Hematopoietic multipotent progenitor cell treated with erythropoietin and hydrocortisone succinate and interleukin-3 and kit ligand, for 8 days (in vitro differentiated cells): ENCODE results near the gene CCDC148.
"Not testable (repeated sequence)": the region's sequence is repeated elsewhere in the genome, so short reads cannot be mapped to it uniquely, and the experiment has no call there.

Experiments used
- DNase-seq: peaks from one replicate; pipeline ENCODE4 v3.0.0-alpha.2; 2015

The CCDC148 gene

DNA sequence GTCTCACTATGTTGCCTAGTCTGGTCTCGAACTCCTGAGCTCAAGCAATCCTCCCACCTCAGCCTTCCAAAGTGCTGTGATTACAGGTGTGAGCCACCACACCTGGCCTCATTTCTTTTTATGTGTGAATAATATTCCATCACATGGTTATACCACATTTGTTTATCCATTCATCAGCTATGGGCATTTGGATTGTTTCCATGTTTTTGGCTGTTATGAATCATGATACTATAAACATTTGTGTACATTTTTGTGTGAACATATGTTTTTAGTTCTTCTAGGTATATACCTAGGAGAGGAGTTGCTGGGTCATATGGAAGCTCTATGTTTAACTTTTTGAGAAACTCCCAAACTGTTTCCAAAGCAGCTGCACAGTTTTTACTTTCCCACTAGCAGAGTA is 24.6 kb upstream of the CCDC148 start:
- no peak for DNase-seq

GRCh38 chr2:158478816-158479215 is 22.3 kb upstream of the CCDC148 start:
- no peak for DNase-seq

GRCh38 chr2:158478237-158478636 is 21.7 kb upstream of the CCDC148 start:
- DNase-seq, result no peak

GRCh38 chr2:158477202-158477601 is 20.6 kb upstream of the CCDC148 start:
- no peak for DNase-seq

- not testable (repeated sequence) for DNase-seq
These were observed 18.0 kb upstream of the CCDC148 start for GRCh38 chr2:158474526-158475011.

DNA sequence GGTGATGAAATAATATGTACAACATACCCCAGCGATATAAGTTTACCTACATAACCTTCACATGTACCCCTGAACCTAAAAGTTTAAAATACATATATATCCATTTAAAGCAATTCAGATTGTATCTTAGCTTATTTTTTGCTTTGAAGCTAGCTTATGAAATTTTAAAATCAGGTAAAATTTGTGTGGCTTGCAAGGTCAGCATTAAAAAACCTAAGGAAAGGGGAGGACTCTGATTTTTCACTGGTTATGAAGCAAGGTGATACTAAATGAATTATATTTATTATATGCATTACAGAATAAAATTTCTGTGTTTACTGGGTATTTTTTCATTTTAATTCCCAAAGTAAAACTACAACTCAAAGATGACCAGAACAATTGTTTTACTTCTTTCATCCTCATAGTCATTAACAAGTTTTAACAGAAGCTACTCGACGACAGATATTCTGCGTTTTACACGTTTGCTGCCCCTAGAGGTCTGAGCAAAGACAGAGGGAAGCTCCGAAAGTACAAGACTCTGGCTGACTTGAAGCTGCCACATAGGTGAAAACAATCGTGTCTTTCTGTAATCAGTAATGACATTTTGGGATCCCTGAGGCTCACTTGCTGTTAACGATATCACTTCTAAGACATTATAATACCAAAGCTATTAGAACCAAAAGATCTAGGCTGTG is 17.3 kb upstream of the CCDC148 start:
- DNase-seq, result no peak

DNA sequence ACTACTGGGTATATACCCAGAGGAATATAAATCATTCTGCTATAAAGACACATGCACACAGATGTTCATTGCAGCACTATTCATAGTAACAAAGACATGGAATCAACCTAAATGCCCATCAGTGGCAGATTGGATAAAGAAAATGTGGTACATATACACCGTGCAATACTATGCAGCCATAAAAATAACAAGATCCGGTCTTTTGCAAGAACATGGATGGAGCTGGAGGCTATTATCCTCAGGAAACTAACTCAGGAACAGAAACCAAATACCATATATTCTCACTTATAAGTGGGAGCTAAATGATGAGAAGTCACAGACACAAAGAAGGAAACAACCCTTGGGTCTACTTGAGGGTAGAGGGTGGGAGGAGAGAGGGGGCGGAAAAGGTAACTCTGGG is 16.7 kb upstream of the CCDC148 start:
- not testable (repeated sequence) for DNase-seq

- not testable (repeated sequence) for DNase-seq
These were observed 16.3 kb upstream of the CCDC148 start for GRCh38 chr2:158472829-158473228.

GRCh38 chr2:158467248-158467647 is 10.7 kb upstream of the CCDC148 start:
- DNase-seq, result no peak

- DNase-seq, result peak; percentile 55
These were observed 8.1 kb upstream of the CCDC148 start for GRCh38 chr2:158464426-158465281.

GRCh38 chr2:158463496-158464095 is 7.0 kb upstream of the CCDC148 start:
- no peak for DNase-seq

- peak; percentile 29 for DNase-seq
These were observed 4.2 kb upstream of the CCDC148 start for GRCh38 chr2:158460632-158461297.

DNA sequence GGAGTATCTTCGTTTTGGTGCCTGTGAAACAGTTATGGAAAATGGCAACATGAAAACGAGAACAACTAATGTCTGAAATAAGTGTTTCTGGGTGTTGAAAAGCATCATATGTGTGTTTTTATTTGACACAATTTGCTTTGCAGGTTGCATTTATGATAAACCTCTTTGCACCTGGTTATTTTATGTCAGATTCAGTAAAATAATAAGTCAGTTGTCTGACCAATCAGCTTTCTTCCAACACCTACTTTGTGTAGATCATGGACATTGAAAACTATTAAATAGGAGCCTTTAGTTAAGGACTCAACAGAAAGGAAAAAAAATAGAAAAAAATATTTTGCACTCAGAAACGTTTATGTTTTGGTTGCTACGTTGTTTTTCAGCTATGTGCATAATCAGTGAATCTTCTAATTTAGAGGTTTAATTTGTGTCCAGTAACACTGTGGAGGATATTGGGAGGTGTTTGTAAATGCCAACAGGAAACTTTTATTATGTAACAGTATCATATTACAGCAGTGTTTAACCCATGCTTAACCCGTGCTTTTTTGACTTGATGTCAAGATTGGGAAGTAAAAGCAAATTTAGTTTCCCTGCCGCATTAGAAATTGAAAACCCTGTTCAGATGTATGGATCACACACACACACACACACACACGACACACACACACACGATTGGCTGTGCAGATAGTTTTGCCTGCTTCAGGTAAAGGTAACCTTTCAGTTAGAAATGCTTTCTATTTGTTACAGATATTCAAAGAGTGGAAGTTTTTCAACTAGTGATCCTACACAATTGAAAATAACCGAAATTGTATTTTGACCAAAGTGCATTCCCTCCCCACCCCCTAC is 2.8 kb upstream of the CCDC148 start:
- DNase-seq, result no peak

DNA sequence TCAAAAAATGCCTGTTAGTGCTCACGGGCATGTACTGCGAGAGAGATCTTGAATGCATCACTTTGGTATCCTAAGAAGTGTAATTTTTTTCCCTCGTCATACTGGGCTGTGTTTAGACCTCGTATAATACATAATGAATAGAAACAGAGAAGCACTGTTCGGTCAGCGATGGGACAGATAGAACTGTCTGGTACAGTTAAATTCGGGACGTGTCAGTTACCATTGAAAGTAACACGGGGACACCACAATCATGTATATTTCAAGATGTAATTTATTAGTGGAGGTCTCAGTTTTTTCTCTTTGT is 2.0 kb upstream of the CCDC148 start:
- DNase-seq, result peak; percentile 11

- peak; percentile 63 for DNase-seq
These were observed 1.5 kb upstream of the CCDC148 start for GRCh38 chr2:158457826-158458616.

DNA sequence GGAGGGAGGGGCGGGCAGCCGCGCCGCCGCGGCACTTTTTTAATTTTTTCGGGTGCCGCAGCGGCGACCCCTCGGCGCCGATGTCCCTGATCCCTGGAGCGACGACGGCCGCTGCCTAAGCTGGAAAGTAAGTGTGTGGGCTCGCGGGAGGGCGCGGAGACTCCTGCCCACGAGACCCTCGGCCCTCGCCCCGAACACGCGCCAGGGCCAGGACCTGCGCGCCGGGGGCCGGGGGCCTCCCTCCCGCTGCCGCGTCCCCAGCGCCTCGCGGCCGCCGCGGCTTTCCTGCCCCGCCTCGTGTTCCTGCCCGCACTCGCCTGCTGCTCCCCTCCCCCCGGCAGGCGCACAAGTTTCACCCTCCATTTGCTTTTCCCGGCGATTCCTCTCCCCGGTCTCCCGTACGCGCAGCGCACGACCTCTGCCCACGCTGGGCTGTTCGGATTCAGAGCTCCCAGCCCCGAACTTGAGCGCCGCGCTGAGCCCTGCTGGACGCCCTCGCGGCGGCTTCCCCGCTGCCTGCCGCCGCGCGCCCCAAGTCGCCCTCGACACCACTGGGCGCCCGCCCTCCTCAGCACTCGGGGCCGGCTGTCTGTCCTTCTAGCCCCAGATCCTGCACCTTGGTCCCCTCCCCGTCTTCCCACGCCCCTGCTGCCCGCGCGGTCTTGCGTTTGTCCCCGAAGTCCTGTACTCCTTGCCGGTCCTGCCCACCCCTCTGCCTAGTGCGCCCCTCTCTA is 706 bp upstream of the CCDC148 start:
- DNase-seq, result peak; percentile 59

- DNase-seq, result no peak
These were observed 12.9 kb downstream of the CCDC148 start for GRCh38 chr2:158443606-158444005.

DNA sequence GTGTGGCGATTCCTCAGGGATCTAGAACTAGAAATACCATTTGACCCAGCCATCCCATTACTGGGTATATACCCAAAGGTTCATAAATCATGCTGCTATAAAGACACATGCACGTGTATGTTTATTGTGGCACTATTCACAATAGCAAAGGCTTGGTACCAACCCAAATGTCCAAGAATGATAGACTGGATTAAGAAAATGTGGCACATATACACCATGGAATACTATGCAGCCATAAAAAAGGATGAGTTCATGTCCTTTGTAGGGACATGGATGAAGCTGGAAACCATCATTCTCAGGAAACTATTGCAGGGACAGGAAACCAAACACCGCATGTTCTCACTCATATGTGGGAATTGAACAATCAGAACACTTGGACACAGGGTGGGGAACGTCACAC is 17.5 kb downstream of the CCDC148 start:
- DNase-seq, result not testable (repeated sequence)

DNA sequence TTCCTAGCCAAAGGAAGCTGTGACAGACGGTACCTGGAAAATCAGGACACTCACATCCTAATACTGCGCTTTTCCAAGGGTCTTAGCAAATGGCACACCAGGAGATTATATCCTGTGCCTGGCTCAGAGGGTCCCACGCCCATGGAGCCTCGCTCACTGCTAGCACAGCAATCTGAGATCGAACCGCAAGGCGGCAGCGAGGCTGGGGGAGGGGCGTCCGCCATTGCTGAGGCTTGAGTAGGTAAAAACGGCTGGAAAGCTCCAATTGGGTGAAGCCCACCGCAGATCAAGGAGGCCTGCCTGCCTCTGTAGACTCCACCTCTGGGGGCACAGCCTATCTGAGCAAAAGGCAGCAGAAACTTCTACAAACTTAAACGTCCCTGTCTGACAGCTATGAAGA is 22.8 kb downstream of the CCDC148 start:
- DNase-seq, result not testable (repeated sequence)

DNA sequence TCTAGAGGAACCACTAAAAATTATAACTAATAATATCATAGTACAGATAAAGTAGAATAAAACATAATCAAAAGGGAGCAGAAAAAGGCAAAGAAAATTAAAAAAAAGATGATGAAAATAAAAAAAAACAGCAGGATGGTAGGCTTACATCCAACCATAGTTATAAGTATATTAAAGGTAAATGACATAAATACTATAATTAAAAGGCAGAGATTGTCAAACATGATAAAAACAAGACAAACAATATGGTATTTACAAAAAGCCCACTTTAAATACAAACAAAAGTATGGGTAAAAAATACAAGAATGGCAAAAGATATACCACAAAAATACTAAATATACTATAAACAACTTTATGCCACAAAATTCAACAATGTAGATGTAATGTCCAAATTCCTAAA is 24.4 kb downstream of the CCDC148 start:
- no peak for DNase-seq

- no peak for DNase-seq
These were observed 42.0 kb downstream of the CCDC148 start for GRCh38 chr2:158414538-158414937.
